ENCODE measurements around the gene TNFRSF4.
A peak's percentile ranks its signal among the peaks of the same experiment; 100 is the strongest.

DNA sequence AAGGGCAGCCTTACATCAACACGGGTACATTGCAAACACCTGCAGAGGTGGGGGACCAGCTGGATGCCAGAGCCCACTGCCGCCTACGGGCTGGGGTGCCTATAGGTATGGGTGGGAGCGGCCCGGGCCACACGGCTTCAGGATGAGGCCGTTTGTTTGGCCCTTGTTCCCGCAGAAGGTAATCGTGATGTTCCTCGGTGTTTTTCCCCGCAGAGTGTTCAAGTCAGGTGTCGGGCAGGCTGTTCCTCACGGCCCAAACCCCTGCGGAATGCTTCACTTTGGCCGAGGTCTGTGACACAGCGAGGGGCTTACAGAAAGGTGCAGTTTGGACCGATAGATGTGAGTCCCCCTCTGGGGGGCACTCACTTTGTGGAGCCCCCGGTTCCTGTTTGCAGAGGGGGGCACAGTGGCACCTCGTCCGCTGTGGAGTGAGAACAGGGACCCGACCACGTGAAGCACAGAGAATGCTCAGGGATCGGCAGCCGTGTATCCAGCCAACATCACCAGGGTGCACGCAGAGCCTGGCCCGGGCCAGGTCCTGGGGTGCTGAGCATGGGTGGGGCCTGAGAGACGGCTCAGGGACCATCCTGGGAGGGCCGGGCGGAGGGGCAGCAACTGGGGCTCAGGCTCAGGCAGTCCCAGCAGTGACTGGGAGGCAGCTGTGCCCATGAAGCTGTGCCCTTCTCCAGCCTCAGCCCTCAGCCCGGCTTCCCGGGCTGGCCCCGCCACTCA lies 40.7 kb downstream of the TNFRSF4 start:
- no peak for TF ChIP-seq CTCF (conservative IDR thresholded peaks at IDR 0.05 in 1 of 2, IDR thresholded peaks at IDR 0.05 in 1 of 2; ENCODE audit: low read depth in 1 of 2, low read length in 2 of 2)
- peak; percentile 76 for TF ChIP-seq EZH2 (IDR thresholded peaks at IDR 0.05; ENCODE audit: low read length, missing control alignments)

All from fibroblast of lung (primary cell).